Adrenal gland (tissue), 12 donors: Measurements from ENCODE around the gene VWA1. TPM values are rescaled to one million over a fixed set of nuclear protein-coding genes. Genes with fewer than 3 reads are reported as not detected.
"Not testable (repeated sequence)": the region's sequence is repeated elsewhere in the genome, so short reads cannot be mapped to it uniquely, and the experiment has no call there.

Experiments
- DNase-seq, 7 donors: peaks; one replicate each; pipeline ENCODE4 v3.0.0-alpha.2; 2019 to 2020
- H3K27ac ChIP-seq, 5 donors: fragments of 200-600 bp; sonication (generic) in 4 of 5; 1 replicate in 3 of 5; 2 replicates in 2 of 5; pipeline versions ENCODE4 v1.5.1 to v1.8.0; 2016 to 2020; ENCODE audit warnings: mild to moderate bottlenecking in 1 of 5
- H3K27me3 ChIP-seq: fragments of 200-600 bp; 2 replicates; pipeline ENCODE4 v1.8.0; 2021
- H3K36me3 ChIP-seq, 2 donors: fragments of 200-600 bp; replicated peaks in 1 of 2; 1 replicate in 1 of 2; 2 replicates in 1 of 2; pipeline versions ENCODE4 v1.5.1 to v1.8.0; 2018 to 2022
- H3K4me1 ChIP-seq, 2 donors: fragments of 200-600 bp; replicated peaks in 1 of 2; 1 replicate in 1 of 2; 2 replicates in 1 of 2; pipeline versions ENCODE4 v1.5.1 to v1.8.0; 2018 to 2021
- H3K4me3 ChIP-seq, 4 donors: fragments of 200-600 bp; sonication (generic) in 3 of 4; one replicate each; pipeline ENCODE4 v1.5.1; 2016 to 2018
- H3K9me3 ChIP-seq, 3 donors: fragments of 200-600 bp; sonication (generic) in 1 of 3; replicated peaks in 1 of 3; 1 replicate in 2 of 3; 2 replicates in 1 of 3; pipeline versions ENCODE4 v1.5.1 to v1.8.0; 2016 to 2021
- CTCF ChIP-seq, 6 experiments: fragments of 450-650 bp in 4 of 6; fragments of 200-600 bp in 2 of 6; sonication (generic) in 1 of 6; IDR thresholded peaks; 1 replicate in 5 of 6; 2 replicates in 1 of 6; pipeline versions ENCODE4 v1.5.1 to v1.8.0; 2016 to 2021; ENCODE audit warnings: antibody characterized with exemption in 6 of 6, mild to moderate bottlenecking in 2 of 6, moderate library complexity in 1 of 6
- POLR2A ChIP-seq, 2 donors: fragments of 450-650 bp; IDR thresholded peaks; one replicate each; pipeline ENCODE4 v1.6.1; 2017; ENCODE audit warnings: antibody characterized with exemption in 2 of 2, mild to moderate bottlenecking in 2 of 2, moderate library complexity in 1 of 2
- WGBS, 4 donors: extraction: QIAGEN DNeasy Blood & Tissue Kit in 2 of 4; methylation state at CpG; one replicate each; pipeline versions ENCODE4 v1.1.5 to v1.1.7; 2013 to 2017; 5-methylcytosine and 5-hydroxymethylcytosine counted together
- intact Hi-C, 2 donors: fragments of 100-400 bp; cut with DNase I; formaldehyde crosslinking; loops; one replicate each; pipeline versions ENCODE4 v1.14.1 to v1.15.0; 2022 to 2023
- polyA plus RNA-seq, 3 donors: library from polyadenylated mRNA; stranded (reverse); fragments of 200-250 nt in 2 of 3; fragments of 350-450 nt in 1 of 3; fragmentation: Illumina TruSeq in 1 of 3; extraction: RNeasy Lipid Tissue Mini Kit (QIAGEN cat#74804) in 1 of 3; gene quantifications; one replicate each; pipeline ENCODE4 v1.2.3, GENCODE V29; 2013 to 2014
- total RNA-seq, 9 donors: library from RNA; depleted of rRNA in 4 of 9; stranded (reverse); fragments of >200 nt in 4 of 9; fragments of 120-200 nt in 1 of 9; fragmentation: NEBNext Ultra II Directional in 1 of 9; extraction: Animal tissue kit (Norgen Biotek cat#: 25700) in 1 of 9; gene quantifications; one replicate each; pipeline versions ENCODE4 v1.1.0 to v1.2.4, GENCODE V29; 2013 to 2023
- donor health status: healthy with polysubstance abuse.
- donor health status: Bipolar disorder and iron deficiency.
- donor health status: DM: yes; HTN: yes; CAD: no.
- donor health status: DM: no; HTN: no; CAD: no.
- donor health status: DM: no; HTN: no; CAD: no.
- donor health status: DM: yes; HTN: yes; CAD: no.

VWA1 gene
- total and polyA plus RNA-seq, 12 donors, result 0.99 to 49.0 (median 29.3) TPM

DNA sequence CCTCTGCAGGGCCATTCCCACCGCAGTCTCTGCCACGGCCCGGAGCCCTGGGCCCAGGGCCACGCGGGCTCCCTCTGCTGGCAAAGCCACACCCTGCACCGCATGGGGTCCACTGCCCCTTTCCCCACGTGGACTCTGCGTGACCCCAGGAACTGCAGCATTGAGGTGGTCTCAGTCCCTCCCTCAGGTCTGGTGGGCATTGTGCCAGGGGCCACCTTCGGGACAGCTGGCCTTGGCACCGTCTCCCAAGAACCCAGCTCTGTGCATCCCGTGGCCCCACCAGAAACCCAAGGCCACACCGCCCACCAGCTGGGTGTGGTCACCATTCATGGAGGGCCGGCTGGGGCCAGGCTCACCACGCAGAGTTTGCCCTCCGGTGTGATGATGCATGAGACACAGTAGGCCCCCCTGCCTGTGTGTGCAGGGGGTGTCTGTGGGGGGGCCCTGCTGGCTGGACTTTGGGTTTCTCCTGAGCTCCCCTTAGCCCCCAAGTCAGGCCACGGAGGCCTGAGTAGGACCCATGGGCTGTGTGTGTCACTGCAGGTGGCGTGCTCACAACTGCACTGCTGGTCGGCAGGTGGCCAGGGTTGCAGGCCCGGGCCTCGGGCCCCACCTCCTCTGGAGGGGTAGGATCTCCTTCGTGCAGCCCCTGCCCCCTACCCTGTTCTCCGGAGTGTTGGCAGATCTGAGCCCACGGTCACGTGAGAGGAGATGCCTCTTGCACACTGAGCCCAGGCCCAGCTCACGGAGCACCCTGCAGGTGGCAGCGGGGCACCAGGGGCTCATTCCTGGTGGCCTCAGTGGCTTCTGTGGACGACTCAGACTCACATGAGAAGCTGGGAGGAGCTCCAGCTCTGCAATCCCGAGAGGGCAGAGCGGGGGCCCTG is 5.8 kb downstream of the VWA1 start:
- H3K27me3 ChIP-seq, result no peaks in the 10 kb centered on the region
- peaks cover 4 to 6% of the 10 kb centered on the region in 2 donors for H3K4me1 ChIP-seq
- 18 to 35% (median 27%) methylated on average over 2 to 29 of the region's 29 CpGs for WGBS, 4 donors
- intact Hi-C loops, result no loop called here
- H3K4me3 ChIP-seq, result no peak overlapping the region
- no peak overlapping the region for H3K27ac ChIP-seq
- TF ChIP-seq CTCF (IDR thresholded peaks at IDR 0.05) (peak; percentile 71 to 92 (median 82)), POLR2A (IDR thresholded peaks at IDR 0.05) (no peak)
- H3K9me3 ChIP-seq, result no peaks in the 10 kb centered on the region
- DNase-seq, result peak in 5 of 7 donors; percentile 48 to 63 (median 59)
- no peaks in the 10 kb centered on the region for H3K36me3 ChIP-seq

DNA sequence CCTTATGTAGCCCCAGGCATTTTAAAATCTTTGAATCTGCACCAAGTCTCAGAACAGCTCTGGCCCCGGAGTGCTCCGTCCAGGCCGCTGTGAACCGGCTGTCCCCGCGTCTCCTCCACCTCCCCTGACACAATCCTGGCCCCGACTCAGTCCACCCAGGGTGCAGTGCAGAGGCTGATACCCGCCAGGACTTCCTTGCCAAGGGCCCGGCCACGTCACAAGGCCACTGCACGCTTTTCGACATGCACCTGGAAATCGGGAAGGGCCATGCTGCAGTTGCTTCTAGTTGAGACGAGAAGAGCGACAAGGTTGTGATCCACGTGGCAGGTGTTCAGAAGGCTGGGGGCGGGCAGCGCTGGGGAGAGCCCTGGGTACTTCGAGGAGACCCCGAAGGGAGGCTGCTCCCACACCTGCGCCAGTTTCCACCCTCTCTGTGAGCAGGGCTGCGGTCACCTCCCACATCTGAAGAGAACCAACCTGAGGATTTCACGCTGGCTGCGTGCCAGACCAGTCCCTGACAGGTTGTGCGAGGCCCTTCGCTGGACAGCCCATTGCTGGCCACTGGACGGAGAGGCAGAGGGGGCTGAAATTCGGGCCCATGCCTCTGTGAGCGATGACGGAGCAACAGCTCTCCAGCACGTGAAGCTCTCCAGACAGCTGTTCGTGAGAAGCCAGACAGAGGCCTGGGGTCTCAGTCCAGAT is 6.7 kb downstream of the VWA1 start:
- Histone ChIP-seq H3K9me3 (no peaks in the 10 kb centered on the region), H3K27me3 (no peaks in the 10 kb centered on the region), H3K4me1 (peaks cover 4% of the 10 kb centered on the region in 2 donors), H3K27ac (no peak overlapping the region), H3K4me3 (no peak overlapping the region), H3K36me3 (no peaks in the 10 kb centered on the region)
- WGBS, 4 donors, result 77 to 88% (median 85%) methylated on average over 27 to 32 of the region's 32 CpGs
- DNase-seq, result no peak
- TF ChIP-seq CTCF (IDR thresholded peaks at IDR 0.05), result no peak
- no peak for TF ChIP-seq POLR2A (IDR thresholded peaks at IDR 0.05)
- intact Hi-C loops, result no loop called here

DNA sequence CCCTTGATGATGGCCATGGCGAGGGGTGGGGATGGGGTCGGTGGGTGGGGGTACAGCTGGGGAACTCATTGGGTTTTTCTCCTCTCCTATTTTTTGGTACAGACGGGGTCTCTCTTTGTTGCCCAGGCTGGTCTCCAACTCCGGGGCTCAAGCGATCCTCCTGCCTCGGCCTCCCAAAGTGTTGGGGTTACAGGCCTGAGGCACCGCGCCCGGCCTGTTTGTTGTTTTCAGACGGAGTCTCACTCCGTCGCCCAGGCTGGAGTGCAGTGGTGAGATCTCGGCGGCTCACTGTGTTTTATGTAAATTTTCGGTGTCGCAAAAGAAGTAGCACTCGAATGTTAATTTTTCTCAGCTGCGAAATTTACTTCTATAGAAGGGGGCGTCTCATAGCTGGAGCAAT is 11.1 kb downstream of the VWA1 start:
- intact Hi-C loops, result not testable (repeated sequence)

DNA sequence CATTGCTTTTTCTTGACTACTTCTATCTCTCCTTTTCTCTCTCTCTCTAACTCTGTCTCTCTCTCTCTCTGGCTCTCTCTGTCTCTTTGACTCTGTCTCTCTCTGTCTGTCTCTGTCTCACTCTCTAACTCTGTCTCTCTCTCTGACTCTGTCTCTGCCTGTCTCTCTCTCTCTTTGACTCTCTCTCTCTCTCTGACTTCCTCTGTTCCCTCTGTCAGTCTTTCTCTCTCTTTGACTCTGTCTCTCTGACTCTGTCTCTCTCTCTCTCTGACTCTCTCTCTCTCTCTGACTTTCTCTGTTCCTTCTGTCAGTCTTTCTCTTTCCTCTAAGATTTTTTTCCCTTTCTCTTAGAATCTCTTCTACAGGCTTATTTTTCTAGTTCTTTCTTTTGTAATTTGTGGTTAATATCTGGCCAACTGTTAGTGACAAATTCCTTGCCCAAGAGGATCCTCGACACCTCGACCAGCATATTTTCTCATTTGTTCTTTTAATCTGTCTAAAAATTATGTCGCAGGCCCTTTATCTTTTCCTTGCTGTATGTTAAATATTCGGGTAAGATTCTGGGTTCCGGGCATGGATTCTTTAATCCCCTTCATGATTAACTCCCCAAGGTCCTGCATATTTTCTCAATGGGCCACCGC is 13.7 kb downstream of the VWA1 start, which contains the start of gene ATAD3C:
TSS of gene ATAD3C (plus strand) at position 591 of the 641 bp plus-strand sequence. CDS start 995 bp downstream, outside the sequence.
- intact Hi-C loops, result no loop called here
- no peak for DNase-seq
- 72 to 79% (median 76%) methylated on average over 6 of the region's 6 CpGs for WGBS, 4 donors
- Histone ChIP-seq H3K9me3 (no peaks in the 10 kb centered on the region), H3K4me1 (no peaks in the 10 kb centered on the region), H3K27ac (no peak within 1 kb of the TSS), H3K27me3 (no peaks in the 10 kb centered on the region), H3K4me3 (no peak within 1 kb of the TSS), H3K36me3 (no peaks in the 10 kb centered on the region)
- TF ChIP-seq CTCF (IDR thresholded peaks at IDR 0.05), result no peak
- TF ChIP-seq POLR2A (IDR thresholded peaks at IDR 0.05), result no peak

More for the DNA sequence above, 11.1 kb downstream of the VWA1 start:
- DNase-seq, H3K9me3 ChIP-seq, H3K27me3 ChIP-seq, H3K36me3 ChIP-seq, H3K4me1 ChIP-seq, H3K4me3 ChIP-seq, H3K27ac ChIP-seq: not testable (repeated sequence)
- 87 to 91% (median 90%) methylated on average over 10 to 19 of the region's 19 CpGs for WGBS, 4 donors

- H3K4me3 ChIP-seq, DNase-seq, H3K9me3 ChIP-seq, intact Hi-C loops, H3K4me1 ChIP-seq, H3K36me3 ChIP-seq, H3K27ac ChIP-seq, H3K27me3 ChIP-seq: not testable (repeated sequence)
- WGBS, 4 donors, result 77 to 82% (median 80%) methylated on average over 8 to 22 of the region's 22 CpGs
Measured at GRCh38 chr1:1450616-1451015, 15.1 kb downstream of the VWA1 start.
